ENCODE data around the gene KRT34.

DNA sequence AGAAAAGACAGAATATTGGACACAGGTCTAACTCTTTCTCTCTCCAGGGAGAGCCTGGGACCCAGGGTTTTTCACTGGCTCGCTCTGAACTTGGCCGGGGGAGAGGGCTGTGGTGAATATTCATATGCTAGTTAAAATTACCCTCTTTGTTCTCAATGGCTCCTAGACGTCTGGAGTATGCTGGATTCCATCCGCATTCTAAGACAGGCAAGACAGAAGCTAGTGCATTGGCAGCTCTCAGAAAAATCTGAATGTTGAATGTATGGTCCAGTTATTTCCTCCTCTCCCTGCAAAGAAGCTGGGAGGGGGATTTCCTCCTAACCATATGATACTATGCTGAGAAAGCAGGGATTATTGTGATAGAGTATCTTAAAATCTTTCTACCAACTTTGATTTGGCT is 5.6 kb upstream of the KRT34 start:
- TF ChIP-seq EZH2phosphoT487 (IDR thresholded peaks at IDR 0.05; ENCODE audit: borderline replicate concordance, low read length) = no peak
- TF ChIP-seq, protein P1, sequence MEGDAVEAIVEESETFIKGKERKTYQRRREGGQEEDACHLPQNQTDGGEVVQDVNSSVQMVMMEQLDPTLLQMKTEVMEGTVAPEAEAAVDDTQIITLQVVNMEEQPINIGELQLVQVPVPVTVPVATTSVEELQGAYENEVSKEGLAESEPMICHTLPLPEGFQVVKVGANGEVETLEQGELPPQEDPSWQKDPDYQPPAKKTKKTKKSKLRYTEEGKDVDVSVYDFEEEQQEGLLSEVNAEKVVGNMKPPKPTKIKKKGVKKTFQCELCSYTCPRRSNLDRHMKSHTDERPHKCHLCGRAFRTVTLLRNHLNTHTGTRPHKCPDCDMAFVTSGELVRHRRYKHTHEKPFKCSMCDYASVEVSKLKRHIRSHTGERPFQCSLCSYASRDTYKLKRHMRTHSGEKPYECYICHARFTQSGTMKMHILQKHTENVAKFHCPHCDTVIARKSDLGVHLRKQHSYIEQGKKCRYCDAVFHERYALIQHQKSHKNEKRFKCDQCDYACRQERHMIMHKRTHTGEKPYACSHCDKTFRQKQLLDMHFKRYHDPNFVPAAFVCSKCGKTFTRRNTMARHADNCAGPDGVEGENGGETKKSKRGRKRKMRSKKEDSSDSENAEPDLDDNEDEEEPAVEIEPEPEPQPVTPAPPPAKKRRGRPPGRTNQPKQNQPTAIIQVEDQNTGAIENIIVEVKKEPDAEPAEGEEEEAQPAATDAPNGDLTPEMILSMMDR (IDR thresholded peaks at IDR 0.05; ENCODE audit: low read depth, low read length, poor library complexity, severe bottlenecking) = no peak
